Lower leg skin (tissue), 4 donors: ENCODE results near the gene ACP1. TPM values are rescaled to one million over a fixed set of nuclear protein-coding genes. Genes with fewer than 3 reads are reported as not detected.

Experiments used
- DNase-seq, 2 donors: peaks; one replicate each; pipeline ENCODE4 v3.0.0-alpha.2; 2019; ENCODE audit warnings: low spot score in 2 of 2
- H3K4me3 ChIP-seq: fragments of 200-600 bp; sonication (generic); 2 replicates; pipeline ENCODE4 v1.5.1; 2017; ENCODE audit warnings: mild to moderate bottlenecking, low read depth; ENCODE audit not compliant: poor library complexity, severe bottlenecking
- CTCF ChIP-seq, 3 donors: fragments of 450-650 bp; IDR thresholded peaks; one replicate each; pipeline ENCODE4 v1.5.1; 2016; ENCODE audit warnings: antibody characterized with exemption in 3 of 3, mild to moderate bottlenecking in 3 of 3, moderate library complexity in 2 of 3
- POLR2A ChIP-seq, 2 donors: fragments of 450-650 bp; IDR thresholded peaks; one replicate each; pipeline ENCODE4 v1.6.1; 2016 to 2017; ENCODE audit warnings: antibody characterized with exemption in 2 of 2, mild to moderate bottlenecking in 1 of 2, moderate library complexity in 1 of 2
- WGBS, 2 donors: methylation state at CpG; one replicate each; pipeline ENCODE4 v1.1.5; 2018; 5-methylcytosine and 5-hydroxymethylcytosine counted together
- intact Hi-C: fragments of 100-400 bp; cut with DNase I; formaldehyde crosslinking; loops from one replicate; pipeline ENCODE4 v1.15.0; 2023; ENCODE audit warnings: low total_unique reads
- total RNA-seq, 4 donors: library from RNA; depleted of rRNA; stranded (reverse); fragments of >200 nt; gene quantifications; one replicate each; pipeline ENCODE4 v1.1.0, GENCODE V29; 2016

ACP1 gene
- total RNA-seq, 4 donors from 2014 or later, result 50.9 to 71.7 (median 54.6) TPM

GRCh38 chr2:283996-284794, 19.4 kb downstream of the ACP1 start:
- no peak for TF ChIP-seq CTCF (IDR thresholded peaks at IDR 0.05)
- TF ChIP-seq POLR2A (IDR thresholded peaks at IDR 0.05), result no peak
- intact Hi-C loops, result no loop called here
- DNase-seq, result no peak
- no peak overlapping the region for H3K4me3 ChIP-seq
- 91 to 93% methylated on average over 4 of the region's 4 CpGs for WGBS, 2 donors

GRCh38 chr2:284896-285492, 20.2 kb downstream of the ACP1 start:
- TF ChIP-seq POLR2A (IDR thresholded peaks at IDR 0.05) (no peak), CTCF (IDR thresholded peaks at IDR 0.05) (no peak)
- 74 to 79% methylated on average over 13 of the region's 13 CpGs for WGBS, 2 donors
- DNase-seq, result no peak
- no peak overlapping the region for H3K4me3 ChIP-seq
- intact Hi-C loops, result no loop called here

- TF ChIP-seq POLR2A (IDR thresholded peaks at IDR 0.05) (no peak), CTCF (IDR thresholded peaks at IDR 0.05) (no peak)
- intact Hi-C loops, result no loop called here
- 56% methylated on average over 1 of the region's 1 CpG for WGBS, 2 donors
Observed at GRCh38 chr2:285531-285930, 20.8 kb downstream of the ACP1 start.

GRCh38 chr2:286035-286434, 21.3 kb downstream of the ACP1 start:
- TF ChIP-seq CTCF (IDR thresholded peaks at IDR 0.05), result no peak
- no peak for TF ChIP-seq POLR2A (IDR thresholded peaks at IDR 0.05)
- no peak for DNase-seq
- no peak overlapping the region for H3K4me3 ChIP-seq
- intact Hi-C loops, result no loop called here
- 89 to 92% methylated on average over 6 of the region's 6 CpGs for WGBS, 2 donors

More at GRCh38 chr2:285531-285930, 20.8 kb downstream of the ACP1 start:
- DNase-seq, result no peak
- H3K4me3 ChIP-seq, result no peak overlapping the region

- no peak for TF ChIP-seq POLR2A (IDR thresholded peaks at IDR 0.05)
- no peak overlapping the region for H3K4me3 ChIP-seq
- WGBS, 2 donors, result 35 to 38% methylated on average over 20 of the region's 20 CpGs
- no peak for DNase-seq
- intact Hi-C loops, result no loop called here
Observed at GRCh38 chr2:286774-287392, 22.1 kb downstream of the ACP1 start.

GRCh38 chr2:287471-287885, 22.7 kb downstream of the ACP1 start:
- TF ChIP-seq POLR2A (IDR thresholded peaks at IDR 0.05) (no peak), CTCF (IDR thresholded peaks at IDR 0.05) (no peak)
- DNase-seq, result no peak
- intact Hi-C loops, result no loop called here
- peak overlapping the region; percentile 25 for H3K4me3 ChIP-seq
- 0 to 1% methylated on average over 17 to 42 of the region's 46 CpGs for WGBS, 2 donors
